Measurements from ENCODE around the gene IFRD2. TPM values are rescaled to one million over a fixed set of nuclear protein-coding genes. Genes with fewer than 3 reads are reported as not detected.

Gene IFRD2
- total and polyA plus RNA-seq, 2 experiments from 2014 or later, result 85.4 to 90.2 TPM

DNA sequence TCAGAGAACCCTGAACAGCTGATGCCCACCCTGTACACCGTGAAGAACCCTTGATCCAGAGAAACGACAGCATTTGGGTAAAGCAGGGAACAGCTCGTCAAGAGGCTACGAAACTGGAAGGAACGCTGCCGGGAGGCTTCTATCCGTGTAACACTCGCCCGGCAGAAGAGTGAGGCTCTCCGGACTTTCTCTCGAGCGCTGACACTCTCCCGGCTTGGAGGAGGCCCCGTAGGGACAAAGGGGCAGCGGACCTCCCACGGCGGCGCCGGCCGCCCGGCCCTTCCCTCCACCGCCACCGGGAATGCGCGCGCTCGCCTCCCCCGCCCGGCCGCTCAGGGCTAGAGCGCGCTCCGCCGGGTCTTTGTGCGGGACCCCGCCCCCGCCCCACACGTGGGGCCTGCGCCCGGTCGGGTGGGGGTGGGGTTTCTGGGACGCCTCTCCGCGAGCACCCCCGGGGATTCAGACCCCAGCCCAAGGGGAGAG is 28.7 kb upstream of the IFRD2 start:
- peak overlapping the region; percentile 91 for H3K4me2 ChIP-seq (ENCODE audit: unreplicated experiment)
- no peaks in the 10 kb centered on the region for H3K36me3 ChIP-seq (ENCODE audit: low read depth)
- H3K9me2 ChIP-seq (ENCODE audit: insufficient read depth), result no peaks in the 10 kb centered on the region
- peak overlapping the region; percentile 90 for H3K27ac ChIP-seq
- H3K9ac ChIP-seq, result peak overlapping the region; percentile 96
- H3K27me3 ChIP-seq (replicated peaks; ENCODE audit: insufficient read depth), result no peaks in the 10 kb centered on the region
- H3F3A ChIP-seq (ENCODE audit: insufficient read depth), result no peaks in the 10 kb centered on the region
- H2AFZ ChIP-seq, result peak overlapping the region; percentile 93
- TF ChIP-seq EZH2 (IDR thresholded peaks at IDR 0.05; ENCODE audit: insufficient read depth, poor library complexity, severe bottlenecking) (no peak), EZH2phosphoT487 (IDR thresholded peaks at IDR 0.05; ENCODE audit: insufficient read depth, low read depth) (no peak)
- 1 to 2% methylated on average over 12 to 45 of the region's 45 CpGs for WGBS, 2 experiments (ENCODE audit: low coverage in 1 of 2, low lambda C conversion rate in 2 of 2, missing lambda C conversion rate in 2 of 2)
- H3K4me1 ChIP-seq (ENCODE audit: insufficient read depth), result peaks cover 11% of the 10 kb centered on the region; the same call in 1 of the 2 replicates
- no peaks in the 10 kb centered on the region for H3K9me3 ChIP-seq (ENCODE audit: low read depth)
- H3K4me3 ChIP-seq, result peak overlapping the region; percentile 91
- peaks cover 27% of the 10 kb centered on the region for H3K79me2 ChIP-seq (ENCODE audit: insufficient read depth)
- in situ Hi-C loops (cut with MboI), result no loop called here
- DNase-seq, result peak; percentile 84
- no peaks in the 10 kb centered on the region for H4K20me1 ChIP-seq (ENCODE audit: insufficient read depth)

DNA sequence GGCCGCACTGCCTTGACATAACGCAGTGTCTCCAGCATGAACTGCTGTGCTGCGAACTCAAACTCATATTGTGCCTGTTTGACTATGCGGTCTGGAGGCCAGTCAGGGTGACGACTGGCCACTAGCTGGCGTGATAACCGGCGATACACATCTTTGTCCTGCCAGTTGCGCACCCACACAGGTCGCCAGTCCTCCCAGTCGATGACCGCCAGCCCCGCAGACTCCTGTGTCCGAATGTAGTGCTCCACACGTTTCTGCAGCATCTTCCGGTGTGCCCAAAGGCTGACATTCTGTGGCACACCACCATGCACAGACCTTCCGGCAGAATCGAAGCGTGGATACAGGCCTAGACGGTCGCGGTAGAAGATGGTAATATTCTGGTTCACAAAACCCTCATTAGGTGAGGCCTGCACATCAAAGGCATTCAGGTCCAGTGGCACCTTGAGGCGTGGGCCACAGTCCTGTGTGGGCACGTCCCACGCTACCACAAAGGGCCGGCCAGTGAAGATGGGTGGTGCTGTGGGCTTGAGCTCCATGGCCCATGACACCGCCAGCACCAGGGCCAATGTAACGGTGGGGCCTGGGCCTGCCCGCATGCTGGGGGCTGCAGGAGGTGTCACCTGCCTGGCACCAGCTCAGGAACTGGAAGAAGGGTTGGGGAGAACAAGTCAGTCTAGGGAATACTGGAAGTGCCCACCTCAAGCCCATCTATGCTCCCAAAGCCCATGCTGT is 27.8 kb upstream of the IFRD2 start:
- 85 to 87% methylated on average over 29 of the region's 29 CpGs for WGBS, 2 experiments (ENCODE audit: low coverage in 1 of 2, low lambda C conversion rate in 2 of 2, missing lambda C conversion rate in 2 of 2)
- Histone ChIP-seq H3K9me3 (ENCODE audit: low read depth) (no peaks in the 10 kb centered on the region), H2AFZ (no peak overlapping the region; the same call in 1 of the 2 replicates), H3K27ac (no peak overlapping the region), H3K4me2 (ENCODE audit: unreplicated experiment) (peak overlapping the region; percentile 91), H3F3A (ENCODE audit: insufficient read depth) (no peaks in the 10 kb centered on the region), H3K4me3 (peak overlapping the region; percentile 91), H3K79me2 (ENCODE audit: insufficient read depth) (peaks cover 27% of the 10 kb centered on the region), H3K36me3 (ENCODE audit: low read depth) (no peaks in the 10 kb centered on the region), H3K9ac (peak overlapping the region; percentile 96), H3K27me3 (replicated peaks; ENCODE audit: insufficient read depth) (no peaks in the 10 kb centered on the region), H3K4me1 (ENCODE audit: insufficient read depth) (peaks cover 11% of the 10 kb centered on the region; the same call in 1 of the 2 replicates), H4K20me1 (ENCODE audit: insufficient read depth) (no peaks in the 10 kb centered on the region), H3K9me2 (ENCODE audit: insufficient read depth) (no peaks in the 10 kb centered on the region)
- TF ChIP-seq EZH2phosphoT487 (IDR thresholded peaks at IDR 0.05; ENCODE audit: insufficient read depth, low read depth) (no peak), EZH2 (IDR thresholded peaks at IDR 0.05; ENCODE audit: insufficient read depth, poor library complexity, severe bottlenecking) (no peak)
- no peak for DNase-seq
- in situ Hi-C loops (cut with MboI), result no loop called here

DNA sequence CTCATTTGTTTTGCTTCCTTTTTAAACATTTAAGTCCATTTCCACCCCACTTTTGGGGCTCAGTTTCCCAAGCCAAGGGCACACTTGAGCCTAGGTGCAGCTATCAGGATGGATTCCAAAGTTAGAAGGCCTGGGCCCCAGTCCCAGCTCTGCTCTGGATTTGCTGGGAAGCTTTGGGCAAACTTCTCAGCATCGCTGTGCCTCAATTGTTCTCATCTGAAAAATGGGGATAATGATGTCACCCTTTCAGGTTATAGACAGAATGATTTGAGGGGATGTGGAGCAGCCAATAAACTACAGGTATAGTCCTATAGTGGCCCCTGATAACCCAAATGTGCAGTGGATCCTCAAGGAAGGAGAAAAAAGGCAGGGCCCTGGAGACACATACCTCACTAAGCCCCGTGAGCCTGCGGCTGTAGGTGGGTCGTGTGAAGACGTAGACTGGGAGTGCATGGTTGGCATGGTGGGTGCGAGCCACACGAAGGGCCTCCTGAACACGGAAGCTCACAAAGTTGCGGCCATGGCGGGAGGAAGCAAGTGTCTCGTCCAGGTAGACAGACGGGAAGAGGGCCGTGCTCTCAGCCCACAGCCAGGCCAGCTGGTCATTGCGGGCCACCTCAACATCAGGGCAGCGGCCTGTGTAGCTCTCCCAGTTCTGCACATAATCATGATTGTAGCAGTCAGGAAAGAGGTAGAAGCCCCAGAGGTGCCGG is 27.1 kb upstream of the IFRD2 start:
- H3K9me3 ChIP-seq (ENCODE audit: low read depth), result no peaks in the 10 kb centered on the region
- in situ Hi-C loops (cut with MboI), result no loop called here
- H3K9ac ChIP-seq, result peak overlapping the region; percentile 3; the same call in 1 of the 2 replicates
- 89 to 90% methylated on average over 16 of the region's 16 CpGs for WGBS, 2 experiments (ENCODE audit: low coverage in 1 of 2, low lambda C conversion rate in 2 of 2, missing lambda C conversion rate in 2 of 2)
- no peaks in the 10 kb centered on the region for H3K27me3 ChIP-seq (replicated peaks; ENCODE audit: insufficient read depth)
- DNase-seq, result no peak
- no peaks in the 10 kb centered on the region for H4K20me1 ChIP-seq (ENCODE audit: insufficient read depth)
- no peaks in the 10 kb centered on the region for H3K36me3 ChIP-seq (ENCODE audit: low read depth)
- no peak for TF ChIP-seq EZH2phosphoT487 (IDR thresholded peaks at IDR 0.05; ENCODE audit: insufficient read depth, low read depth)
- TF ChIP-seq EZH2 (IDR thresholded peaks at IDR 0.05; ENCODE audit: insufficient read depth, poor library complexity, severe bottlenecking), result no peak
- H3K4me2 ChIP-seq (ENCODE audit: unreplicated experiment), result no peak overlapping the region
- H3K79me2 ChIP-seq (ENCODE audit: insufficient read depth), result peaks cover 27% of the 10 kb centered on the region
- H3K27ac ChIP-seq, result no peak overlapping the region
- H2AFZ ChIP-seq, result no peak overlapping the region
- H3K4me3 ChIP-seq, result no peak overlapping the region
- no peaks in the 10 kb centered on the region for H3K9me2 ChIP-seq (ENCODE audit: insufficient read depth)
- H3F3A ChIP-seq (ENCODE audit: insufficient read depth), result peaks cover 2% of the 10 kb centered on the region; the same call in 1 of the 2 replicates
- H3K4me1 ChIP-seq (ENCODE audit: insufficient read depth), result peaks cover 11% of the 10 kb centered on the region; the same call in 1 of the 2 replicates

DNA sequence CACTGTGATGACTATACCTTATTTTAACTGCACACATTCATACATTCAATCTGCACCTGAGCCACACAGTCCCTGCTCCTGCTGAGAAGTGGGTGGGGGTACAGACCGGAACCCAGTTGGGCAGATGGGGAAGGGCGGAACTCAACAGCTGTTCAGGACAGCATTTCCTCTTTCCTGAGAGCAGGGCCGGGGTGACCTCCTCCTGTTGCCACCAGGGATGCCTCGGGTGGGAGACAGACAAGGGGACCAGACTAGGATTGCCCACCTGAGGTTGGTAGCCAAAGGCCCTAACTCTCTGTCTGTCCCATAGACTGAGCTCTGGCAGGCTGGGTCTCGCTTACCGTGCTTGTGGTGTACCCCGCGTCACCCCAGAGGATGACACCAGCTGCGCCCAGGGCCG is 26.4 kb upstream of the IFRD2 start:
- H3K9me2 ChIP-seq (ENCODE audit: insufficient read depth), result no peaks in the 10 kb centered on the region
- H3F3A ChIP-seq (ENCODE audit: insufficient read depth), result peaks cover 9% of the 10 kb centered on the region; the same call in 1 of the 2 replicates
- H3K79me2 ChIP-seq (ENCODE audit: insufficient read depth), result peaks cover 27% of the 10 kb centered on the region
- 91 to 97% methylated on average over 10 of the region's 10 CpGs for WGBS, 2 experiments (ENCODE audit: low coverage in 1 of 2, low lambda C conversion rate in 2 of 2, missing lambda C conversion rate in 2 of 2)
- H3K4me3 ChIP-seq, result no peak overlapping the region
- H2AFZ ChIP-seq, result no peak overlapping the region
- no peaks in the 10 kb centered on the region for H3K36me3 ChIP-seq (ENCODE audit: low read depth)
- H3K9ac ChIP-seq, result 0 out of 2 replicates have a peak overlapping the region, but pooled peaks have one; percentile 3
- no peaks in the 10 kb centered on the region for H4K20me1 ChIP-seq (ENCODE audit: insufficient read depth)
- DNase-seq, result no peak
- TF ChIP-seq EZH2 (IDR thresholded peaks at IDR 0.05; ENCODE audit: insufficient read depth, poor library complexity, severe bottlenecking) (no peak), EZH2phosphoT487 (IDR thresholded peaks at IDR 0.05; ENCODE audit: insufficient read depth, low read depth) (no peak)
- no peaks in the 10 kb centered on the region for H3K9me3 ChIP-seq (ENCODE audit: low read depth)
- no peak overlapping the region for H3K4me2 ChIP-seq (ENCODE audit: unreplicated experiment)
- H3K27ac ChIP-seq, result no peak overlapping the region
- in situ Hi-C loops (cut with MboI), result no loop called here
- H3K27me3 ChIP-seq (replicated peaks; ENCODE audit: insufficient read depth), result no peaks in the 10 kb centered on the region
- peaks cover 11% of the 10 kb centered on the region; the same call in 1 of the 2 replicates for H3K4me1 ChIP-seq (ENCODE audit: insufficient read depth)
